Endothelial cell (in vitro differentiated cells): ENCODE measurements around the gene IRF6. TPM values are rescaled to one million over a fixed set of nuclear protein-coding genes. Genes with fewer than 3 reads are reported as not detected.

ENCODE experiments used
- DNase-seq: peaks from one replicate; pipeline ENCODE4 v3.0.0; 2021; ENCODE audit warnings: low spot score
- H3K27ac Mint-ChIP-seq: one replicate; pipeline ENCODE4 v1.8.0; 2021; ENCODE audit warnings: mixed read lengths, inconsistent platforms; ENCODE audit not compliant: unreplicated experiment
- H3K27me3 Mint-ChIP-seq: one replicate; pipeline ENCODE4 v1.8.0; 2021; ENCODE audit warnings: mild to moderate bottlenecking, moderate library complexity, mixed read lengths, inconsistent platforms; ENCODE audit not compliant: unreplicated experiment
- H3K36me3 Mint-ChIP-seq: one replicate; pipeline ENCODE4 v1.8.0; 2021; ENCODE audit warnings: mild to moderate bottlenecking, low read depth, mixed read lengths, inconsistent platforms; ENCODE audit not compliant: unreplicated experiment
- H3K4me1 Mint-ChIP-seq: one replicate; pipeline ENCODE4 v1.8.0; 2021; ENCODE audit warnings: mild to moderate bottlenecking, mixed read lengths, inconsistent platforms; ENCODE audit not compliant: unreplicated experiment
- H3K4me3 Mint-ChIP-seq: one replicate; pipeline ENCODE4 v1.8.0; 2021; ENCODE audit warnings: mild to moderate bottlenecking, mixed read lengths, inconsistent platforms; ENCODE audit not compliant: unreplicated experiment
- H3K9me3 Mint-ChIP-seq: one replicate; pipeline ENCODE4 v1.8.0; 2021; ENCODE audit warnings: mixed read lengths, inconsistent platforms; ENCODE audit not compliant: unreplicated experiment
- CTCF ChIP-seq: fragments of 200-600 bp; sonication (generic); IDR thresholded peaks from one replicate; pipeline ENCODE4 v1.5.0; 2021; ENCODE audit warnings: antibody characterized with exemption; ENCODE audit not compliant: unreplicated experiment
- total RNA-seq: library from RNA; stranded (reverse); fragmentation: NEBNext Ultra II Directional; extraction: Animal tissue kit (Norgen Biotek cat#: 25700); gene quantifications from one replicate; pipeline ENCODE4 v1.2.1, GENCODE V29; 2021; ENCODE audit not compliant: unreplicated experiment

The IRF6 gene
- total RNA-seq, 1 donor from 2014 or later, result 21.3 TPM

- H3K36me3 Mint-ChIP-seq, result no peaks in the 10 kb centered on the region
- peaks cover 4% of the 10 kb centered on the region for H3K9me3 Mint-ChIP-seq
- no peak overlapping the region for H3K4me3 Mint-ChIP-seq
- no peak for DNase-seq
- no peaks in the 10 kb centered on the region for H3K4me1 Mint-ChIP-seq
- H3K27ac Mint-ChIP-seq, result no peak overlapping the region
- peaks cover 1% of the 10 kb centered on the region for H3K27me3 Mint-ChIP-seq
- no peak for TF ChIP-seq CTCF
Measured at GRCh38 chr1:209766051-209766450, 39.9 kb downstream of the IRF6 start.

GRCh38 chr1:209761011-209761635 is 44.8 kb downstream of the IRF6 start:
- Mint-ChIP-seq H3K27ac (no peak overlapping the region), H3K9me3 (no peaks in the 10 kb centered on the region), H3K4me3 (no peak overlapping the region), H3K4me1 (peaks cover 8% of the 10 kb centered on the region), H3K27me3 (peaks cover 3% of the 10 kb centered on the region), H3K36me3 (no peaks in the 10 kb centered on the region)
- no peak for TF ChIP-seq CTCF
- DNase-seq, result no peak

GRCh38 chr1:209759829-209760359 is 46.0 kb downstream of the IRF6 start:
- DNase-seq, result no peak
- H3K36me3 Mint-ChIP-seq, result no peaks in the 10 kb centered on the region
- H3K27ac Mint-ChIP-seq, result no peak overlapping the region
- H3K9me3 Mint-ChIP-seq, result no peaks in the 10 kb centered on the region
- H3K4me1 Mint-ChIP-seq, result peaks cover 17% of the 10 kb centered on the region
- no peak for TF ChIP-seq CTCF
- H3K27me3 Mint-ChIP-seq, result peaks cover 11% of the 10 kb centered on the region
- H3K4me3 Mint-ChIP-seq, result no peak overlapping the region

GRCh38 chr1:209758400-209758799 is 47.5 kb downstream of the IRF6 start:
- no peak overlapping the region for H3K27ac Mint-ChIP-seq
- no peak overlapping the region for H3K4me3 Mint-ChIP-seq
- no peaks in the 10 kb centered on the region for H3K9me3 Mint-ChIP-seq
- H3K4me1 Mint-ChIP-seq, result peaks cover 17% of the 10 kb centered on the region
- no peak for DNase-seq
- peaks cover 12% of the 10 kb centered on the region for H3K27me3 Mint-ChIP-seq
- TF ChIP-seq CTCF, result no peak
- H3K36me3 Mint-ChIP-seq, result no peaks in the 10 kb centered on the region

- Mint-ChIP-seq H3K4me1 (peaks cover 17% of the 10 kb centered on the region), H3K9me3 (no peaks in the 10 kb centered on the region), H3K27ac (no peak overlapping the region), H3K27me3 (peaks cover 11% of the 10 kb centered on the region), H3K36me3 (no peaks in the 10 kb centered on the region), H3K4me3 (no peak overlapping the region)
- no peak for DNase-seq
- TF ChIP-seq CTCF, result no peak
Measured at GRCh38 chr1:209756615-209757445, 49.1 kb downstream of the IRF6 start.
